K562 (cell line): ENCODE data around the gene ENTPD5. TPM values are rescaled to one million over a fixed set of nuclear protein-coding genes. Genes with fewer than 3 reads are reported as not detected.

ENCODE experiments used
- ATAC-seq: fragments of 200-7000 bp; cut with Tn5 transposase; 3 replicates; pipeline ENCODE4 v1.9.1; 2020; ENCODE audit warnings: moderate library complexity
- BruUV-seq: library from RNA; stranded (reverse); fragments of 400-500 nt; replicated peaks from 2 replicates; lab custom pipeline; 2021; lab: Mats Ljungman, UMichigan
- CTCF ChIA-PET: fragments of 300-600 bp; formaldehyde crosslinking; extraction: SDS; loops from one replicate; lab custom pipeline; 2021; ENCODE audit warnings: low intra/inter-chr PET ratio; lab: Yijun Ruan, JAX
- POLR2A ChIA-PET: fragments of 300-600, 350-650 bp; sonication (Branson Sonifier 250); formaldehyde crosslinking; extraction: SDS; loops from one replicate; lab custom pipeline; 2021; ENCODE audit warnings: antibody characterized with exemption, inconsistent platforms; lab: Yijun Ruan, JAX
- DNase-seq, 4 experiments: peaks; one replicate each; pipeline versions ENCODE4 v3.0.0 to v3.0.0-alpha.2; 2011 to 2018; ENCODE audit warnings: low spot score in 3 of 4, mixed read lengths in 3 of 4; ENCODE audit errors: extremely low read depth in 1 of 4
- FAIRE-seq: peaks from 2 replicates; lab custom pipeline; 2011; peaks lifted over from hg19 to GRCh38; lab: Jason Lieb, UNC
- H2AFZ ChIP-seq: 2 replicates; pipeline ENCODE4 v1.6.0; 2011; ENCODE audit warnings: low read depth, low read length, control low read depth, inconsistent platforms
- H3K27ac ChIP-seq: fragments of 200-600 bp; 3 replicates; pipeline ENCODE4 v1.8.0; 2011; ENCODE audit warnings: low read depth, mild to moderate bottlenecking, control low read depth, inconsistent platforms, low read length, moderate library complexity, mixed read lengths; ENCODE audit errors: extremely low read depth
- H3K27me3 ChIP-seq, 2 experiments: fragments of 300-600 bp in 1 of 2; 2 replicates in 1 of 2; 3 replicates in 1 of 2; pipeline versions ENCODE4 v1.6.0 to v1.8.0; 2011; ENCODE audit warnings: inconsistent platforms in 2 of 2, low read length in 2 of 2, mild to moderate bottlenecking in 1 of 2, mixed read lengths in 1 of 2, moderate library complexity in 1 of 2; ENCODE audit not compliant: control insufficient read depth in 2 of 2, insufficient read depth in 2 of 2
- H3K36me3 ChIP-seq: fragments of 300-600 bp; 3 replicates; pipeline ENCODE4 v1.8.0; 2011; ENCODE audit warnings: mild to moderate bottlenecking, low read length, inconsistent platforms; ENCODE audit not compliant: control insufficient read depth, insufficient read depth
- H3K4me1 ChIP-seq, 2 experiments: fragments of 200-600 bp in 1 of 2; replicated peaks in 1 of 2; 2 replicates in 1 of 2; 3 replicates in 1 of 2; pipeline versions ENCODE4 v1.5.1 to v1.8.0; 2011; ENCODE audit warnings: inconsistent platforms in 2 of 2, low read length in 2 of 2, mild to moderate bottlenecking in 1 of 2, mixed read lengths in 1 of 2, moderate library complexity in 1 of 2; ENCODE audit not compliant: control insufficient read depth in 2 of 2, insufficient read depth in 2 of 2
- H3K4me2 ChIP-seq: 2 replicates; pipeline ENCODE4 v1.6.1; 2011; ENCODE audit warnings: low read length, control low read depth, inconsistent platforms, mixed read lengths; ENCODE audit not compliant: insufficient read depth
- H3K4me3 ChIP-seq: fragments of 200-600 bp; sonication (generic), shearing (Covaris generic); 2 replicates; pipeline ENCODE4 v1.5.1; 2016; ENCODE audit warnings: control low read depth, inconsistent platforms
- H3K79me2 ChIP-seq: fragments of 200-600 bp; 3 replicates; pipeline ENCODE4 v1.8.0; 2011; ENCODE audit warnings: low read length, inconsistent platforms; ENCODE audit not compliant: control insufficient read depth, insufficient read depth
- H3K9ac ChIP-seq, 2 experiments: 2 replicates each; pipeline versions ENCODE4 v1.6.0 to v1.6.1; 2011; ENCODE audit warnings: low read depth in 2 of 2, low read length in 2 of 2, control low read depth in 1 of 2, inconsistent platforms in 1 of 2, mild to moderate bottlenecking in 1 of 2, mixed read lengths in 1 of 2; ENCODE audit not compliant: insufficient read depth in 1 of 2
- H3K9me1 ChIP-seq: one replicate; pipeline ENCODE4 v1.6.0; 2011; ENCODE audit warnings: inconsistent platforms, mild to moderate bottlenecking, low read length, moderate library complexity; ENCODE audit not compliant: control insufficient read depth, insufficient read depth
- H3K9me3 ChIP-seq: replicated peaks from 2 replicates; pipeline ENCODE4 v1.5.1; 2011; ENCODE audit warnings: low read depth, low read length, inconsistent platforms; ENCODE audit not compliant: control insufficient read depth, insufficient read depth
- H4K20me1 ChIP-seq: replicated peaks from 2 replicates; pipeline ENCODE4 v1.6.1; 2011; ENCODE audit warnings: low read length, inconsistent platforms, mixed read lengths; ENCODE audit not compliant: control insufficient read depth, insufficient read depth
- ATF3 ChIP-seq, 2 experiments: fragments of 450-650 bp in 1 of 2; sonication (generic) in 1 of 2; formaldehyde crosslinking in 1 of 2; IDR thresholded peaks in 1 of 2; conservative IDR thresholded peaks in 1 of 2; 2 replicates each; pipeline versions ENCODE4 v1.6.1 to v1.8.1; 2016 to 2023; ENCODE audit warnings: mild to moderate bottlenecking in 2 of 2, moderate library complexity in 2 of 2, inconsistent platforms in 1 of 2, missing genetic modification reagents in 1 of 2
- CEBPB ChIP-seq: fragments of 450-650 bp; IDR thresholded peaks from 2 replicates; pipeline ENCODE4 v1.6.1; 2016; ENCODE audit warnings: missing genetic modification characterization, missing compliant biosample characterization
- CEBPG ChIP-seq, 3 experiments: fragments of 200-800 bp in 1 of 3; sonication (Bioruptor generic) in 1 of 3; sonication (generic) in 1 of 3; formaldehyde crosslinking in 1 of 3; IDR thresholded peaks in 2 of 3; conservative IDR thresholded peaks in 1 of 3; 2 replicates each; pipeline versions ENCODE4 v1.6.1 to v1.8.0; 2016 to 2022; ENCODE audit warnings: missing compliant biosample characterization in 2 of 3, missing genetic modification characterization in 2 of 3, mild to moderate bottlenecking in 1 of 3, missing genetic modification reagents in 1 of 3
- CTBP1 ChIP-seq: fragments of 450-650 bp; IDR thresholded peaks from 2 replicates; pipeline ENCODE4 v1.6.1; 2016; ENCODE audit warnings: borderline replicate concordance
- MIER1 ChIP-seq: fragments of 450-650 bp; IDR thresholded peaks from 2 replicates; pipeline ENCODE4 v1.6.1; 2016; ENCODE audit warnings: antibody characterized with exemption, mild to moderate bottlenecking, low read depth
- SAP30 ChIP-seq: fragments of 200-600 bp; sonication (generic); IDR thresholded peaks from 2 replicates; pipeline ENCODE4 v1.6.1; 2012; ENCODE audit warnings: borderline replicate concordance, low read depth, mild to moderate bottlenecking, moderate library complexity, low read length, control low read depth, inconsistent platforms; ENCODE audit not compliant: insufficient read depth, poor library complexity, severe bottlenecking
- TRIM24 ChIP-seq, 2 experiments: fragments of 450-650 bp; IDR thresholded peaks; 2 replicates each; pipeline ENCODE4 v1.6.1; 2016
- ZNF780A ChIP-seq: fragments of 250-450 bp; sonication (Bioruptor Pico); IDR thresholded peaks from 2 replicates; pipeline ENCODE4 v1.5.0; 2021; ENCODE audit warnings: mild to moderate bottlenecking
- WGBS: fragments of 100-300 bp; shearing (Covaris generic); methylation state at CpG from one replicate; pipeline ENCODE4 v1.1.6; 2016; ENCODE audit warnings: low coverage, mixed read lengths; ENCODE audit not compliant: insufficient coverage; ENCODE audit errors: missing lambda C conversion rate; 5-methylcytosine and 5-hydroxymethylcytosine counted together
- in situ Hi-C: fragments of 300-500 bp; cut with MboI; formaldehyde crosslinking; loops from 4 replicates; pipeline ENCODE4 v1.15.0; 2018; ENCODE audit warnings: inconsistent platforms, mixed read lengths
- intact Hi-C: fragments of 100-400 bp; cut with micrococcal nuclease; formaldehyde crosslinking; loops from 2 replicates; pipeline ENCODE4 v1.14.2; 2022
- polyA plus RNA-seq, 8 experiments: library from polyadenylated mRNA; depleted of rRNA in 4 of 8; stranded (reverse) in 5 of 8; unstranded in 3 of 8; fragments of >200 nt; fragmentation: Nextera tagmentation in 2 of 8; fragmentation: Illumina TruSeq in 1 of 8; extraction: Ambion mirVana in 2 of 8; extraction: Trizol in 1 of 8; gene quantifications; 2 replicates each; pipeline versions ENCODE4 v1.2.1 to v1.2.3, GENCODE V29; 2011 to 2014; ENCODE audit warnings: inconsistent platforms in 1 of 8, missing spikeins in 1 of 8
- total RNA-seq, 7 experiments: library from RNA; depleted of rRNA in 6 of 7; stranded (reverse); fragments of >200 nt in 6 of 7; fragmentation: Illumina TruSeq in 2 of 7; extraction: Trizol in 2 of 7; gene quantifications; 2 replicates each; pipeline versions ENCODE4 v1.2.1 to v1.2.3, GENCODE V29; 2011 to 2021; ENCODE audit warnings: low replicate concordance in 1 of 7
- TF ChIP-seq, protein P1 (sequence below): fragments of 450-650 bp; IDR thresholded peaks from 2 replicates; pipeline ENCODE4 v1.6.1; 2016; ENCODE audit warnings: missing biosample characterization, missing genetic modification characterization
- TF ChIP-seq, protein P2 (sequence below): fragments of 250-450 bp; sonication (Bioruptor Pico); IDR thresholded peaks from 2 replicates; pipeline ENCODE4 v1.5.0; 2022; ENCODE audit warnings: mild to moderate bottlenecking

Gene ENTPD5
- total and polyA plus RNA-seq, 9 of the 15 experiments (the other 6 are each of a cell fraction or from before 2014, with no cell fraction given): 2.7 to 15.3 (median 10.3) TPM

- intact Hi-C loops: loop anchor here (10.0 kb wide), 1 partner anchor 108 kb away; no protein-coding TSS in a partner anchor
- Histone ChIP-seq H3K9ac (no peak overlapping the region), H3K27ac (no peak overlapping the region), H3K79me2 (no peaks in the 10 kb centered on the region), H3K4me3 (no peak overlapping the region), H3K4me2 (no peak overlapping the region), H3K27me3 (no peaks in the 10 kb centered on the region), H3K36me3 (no peaks in the 10 kb centered on the region), H4K20me1 (no peaks in the 10 kb centered on the region), H2AFZ (no peak overlapping the region), H3K4me1 (peaks cover 0 to 10% of the 10 kb centered on the region in 2 experiments; a peak in 3 of 5 replicates), H3K9me3 (no peaks in the 10 kb centered on the region), H3K9me1 (no peaks in the 10 kb centered on the region)
- in situ Hi-C loops: no loop called here
- BruUV-seq: no TSS peak
- 28% methylated on average over 3 of the region's 4 CpGs for WGBS
- DNase-seq (no peak), FAIRE-seq (no peak), ATAC-seq (no peak)
- CTCF ChIA-PET: no interaction called here
- POLR2A ChIA-PET: interaction anchor here (0.7 to 1.1 kb wide), 2 partner anchors 90 to 930 kb away, joined by 3 read pairs; no protein-coding TSS in a partner anchor
- TF ChIP-seq ATF3 (IDR thresholded peaks at IDR 0.05) (peak; percentile 32; the same call in 1 of the 2 replicates), ATF3 (CRISPR knock-in tag; conservative IDR thresholded peaks at IDR 0.05) (no peak), CEBPG (CRISPR knock-in tag; IDR thresholded peaks at IDR 0.05) (peak; percentile 91), CEBPG (tag; conservative IDR thresholded peaks at IDR 0.05 in 1 of 2, IDR thresholded peaks at IDR 0.05 in 1 of 2) (peak; percentile 94 to 99), ZNF780A (CRISPR knock-in tag) (no peak), CTBP1 (0 out of 2 replicates have a peak, but pooled peaks have one; percentile 30), CEBPB (tag) (peak; percentile 99), SAP30 (no peak), TRIM24 (IDR thresholded peaks at IDR 0.05) (peak; percentile 24 to 32; a peak in 1 of 4 replicates), MIER1 (no peak)
- TF ChIP-seq, protein P1, sequence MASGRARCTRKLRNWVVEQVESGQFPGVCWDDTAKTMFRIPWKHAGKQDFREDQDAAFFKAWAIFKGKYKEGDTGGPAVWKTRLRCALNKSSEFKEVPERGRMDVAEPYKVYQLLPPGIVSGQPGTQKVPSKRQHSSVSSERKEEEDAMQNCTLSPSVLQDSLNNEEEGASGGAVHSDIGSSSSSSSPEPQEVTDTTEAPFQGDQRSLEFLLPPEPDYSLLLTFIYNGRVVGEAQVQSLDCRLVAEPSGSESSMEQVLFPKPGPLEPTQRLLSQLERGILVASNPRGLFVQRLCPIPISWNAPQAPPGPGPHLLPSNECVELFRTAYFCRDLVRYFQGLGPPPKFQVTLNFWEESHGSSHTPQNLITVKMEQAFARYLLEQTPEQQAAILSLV (tag): peak; percentile 88
- TF ChIP-seq, protein P2, sequence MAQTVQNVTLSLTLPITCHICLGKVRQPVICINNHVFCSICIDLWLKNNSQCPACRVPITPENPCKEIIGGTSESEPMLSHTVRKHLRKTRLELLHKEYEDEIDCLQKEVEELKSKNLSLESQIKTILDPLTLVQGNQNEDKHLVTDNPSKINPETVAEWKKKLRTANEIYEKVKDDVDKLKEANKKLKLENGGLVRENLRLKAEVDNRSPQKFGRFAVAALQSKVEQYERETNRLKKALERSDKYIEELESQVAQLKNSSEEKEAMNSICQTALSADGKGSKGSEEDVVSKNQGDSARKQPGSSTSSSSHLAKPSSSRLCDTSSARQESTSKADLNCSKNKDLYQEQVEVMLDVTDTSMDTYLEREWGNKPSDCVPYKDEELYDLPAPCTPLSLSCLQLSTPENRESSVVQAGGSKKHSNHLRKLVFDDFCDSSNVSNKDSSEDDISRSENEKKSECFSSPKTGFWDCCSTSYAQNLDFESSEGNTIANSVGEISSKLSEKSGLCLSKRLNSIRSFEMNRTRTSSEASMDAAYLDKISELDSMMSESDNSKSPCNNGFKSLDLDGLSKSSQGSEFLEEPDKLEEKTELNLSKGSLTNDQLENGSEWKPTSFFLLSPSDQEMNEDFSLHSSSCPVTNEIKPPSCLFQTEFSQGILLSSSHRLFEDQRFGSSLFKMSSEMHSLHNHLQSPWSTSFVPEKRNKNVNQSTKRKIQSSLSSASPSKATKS: no peak
Observed at GRCh38 chr14:73943083-73943482, 76.0 kb downstream of the ENTPD5 start.
